ENCODE results near the gene LPAR1.

- TF ChIP-seq, protein P1, sequence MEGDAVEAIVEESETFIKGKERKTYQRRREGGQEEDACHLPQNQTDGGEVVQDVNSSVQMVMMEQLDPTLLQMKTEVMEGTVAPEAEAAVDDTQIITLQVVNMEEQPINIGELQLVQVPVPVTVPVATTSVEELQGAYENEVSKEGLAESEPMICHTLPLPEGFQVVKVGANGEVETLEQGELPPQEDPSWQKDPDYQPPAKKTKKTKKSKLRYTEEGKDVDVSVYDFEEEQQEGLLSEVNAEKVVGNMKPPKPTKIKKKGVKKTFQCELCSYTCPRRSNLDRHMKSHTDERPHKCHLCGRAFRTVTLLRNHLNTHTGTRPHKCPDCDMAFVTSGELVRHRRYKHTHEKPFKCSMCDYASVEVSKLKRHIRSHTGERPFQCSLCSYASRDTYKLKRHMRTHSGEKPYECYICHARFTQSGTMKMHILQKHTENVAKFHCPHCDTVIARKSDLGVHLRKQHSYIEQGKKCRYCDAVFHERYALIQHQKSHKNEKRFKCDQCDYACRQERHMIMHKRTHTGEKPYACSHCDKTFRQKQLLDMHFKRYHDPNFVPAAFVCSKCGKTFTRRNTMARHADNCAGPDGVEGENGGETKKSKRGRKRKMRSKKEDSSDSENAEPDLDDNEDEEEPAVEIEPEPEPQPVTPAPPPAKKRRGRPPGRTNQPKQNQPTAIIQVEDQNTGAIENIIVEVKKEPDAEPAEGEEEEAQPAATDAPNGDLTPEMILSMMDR (conservative IDR thresholded peaks at IDR 0.05 in 1 of 2, IDR thresholded peaks at IDR 0.05 in 1 of 2; ENCODE audit: extremely low read depth in 1 of 2, insufficient read depth in 1 of 2, low read depth in 1 of 2, low read length in 2 of 2): no peak
- TF ChIP-seq EZH2 (IDR thresholded peaks at IDR 0.05; ENCODE audit: borderline replicate concordance, low read length): no peak
Measured at GRCh38 chr9:111039231-111039906, 1.1 kb upstream of the LPAR1 start.

Data from mammary epithelial cell (primary cell).